ENCODE data around the gene AGL. TPM values are rescaled to one million over a fixed set of nuclear protein-coding genes. Genes with fewer than 3 reads are reported as not detected.
"Not testable (repeated sequence)": the region's sequence is repeated elsewhere in the genome, so short reads cannot be mapped to it uniquely, and the experiment has no call there.

Gene AGL
- polyA plus RNA-seq, 3 donors from 2014 or later, result 5.0 to 10.8 (median 6.1) TPM

DNA sequence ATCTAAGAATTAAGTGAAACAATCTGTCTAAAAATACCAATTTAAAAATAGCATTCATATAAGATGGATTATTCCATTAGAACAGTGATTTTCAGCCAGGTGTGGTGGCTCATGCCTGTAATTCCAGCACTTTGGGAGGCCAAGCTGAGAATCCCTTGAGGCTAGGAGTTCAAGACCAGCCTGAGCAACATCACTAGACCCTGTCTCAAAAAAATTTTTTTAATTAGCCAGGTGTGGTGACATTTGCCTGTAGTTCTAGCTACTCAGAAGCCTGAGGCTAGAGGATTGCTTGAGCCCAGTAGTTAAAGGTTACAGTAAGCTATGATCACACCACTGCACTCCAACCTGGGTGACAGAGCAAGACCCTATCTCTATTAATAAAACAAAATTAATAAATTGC, 84.6 kb downstream of the AGL start:
- Mint-ChIP-seq H3K4me1 (no peaks in the 10 kb centered on the region), H3K9me3 (no peaks in the 10 kb centered on the region), H3K36me3 (peaks cover 0 to 7% (median 0%) of the 10 kb centered on the region in 3 donors), H3K27me3 (ENCODE audit: low read depth in 3 of 3) (peaks cover 0 to 5% (median 2%) of the 10 kb centered on the region in 3 donors), H3K27ac (no peak overlapping the region), H3K4me3 (no peak overlapping the region)
- no peak for DNase-seq

- peaks cover 0 to 5% (median 2%) of the 10 kb centered on the region in 3 donors for H3K27me3 Mint-ChIP-seq (ENCODE audit: low read depth in 3 of 3)
- H3K4me3 Mint-ChIP-seq, result no peak overlapping the region
- no peaks in the 10 kb centered on the region for H3K9me3 Mint-ChIP-seq
- DNase-seq, result no peak
- H3K27ac Mint-ChIP-seq, result no peak overlapping the region
- H3K4me1 Mint-ChIP-seq, result no peaks in the 10 kb centered on the region
- peaks cover 0 to 10% (median 0%) of the 10 kb centered on the region in 3 donors for H3K36me3 Mint-ChIP-seq
These were observed 85.4 kb downstream of the AGL start for GRCh38 chr1:99935534-99935933.

GRCh38 chr1:99936071-99936470, 85.9 kb downstream of the AGL start:
- H3K27ac Mint-ChIP-seq, result no peak overlapping the region
- no peaks in the 10 kb centered on the region for H3K4me1 Mint-ChIP-seq
- H3K36me3 Mint-ChIP-seq, result peaks cover 0 to 10% (median 0%) of the 10 kb centered on the region in 3 donors
- no peaks in the 10 kb centered on the region for H3K9me3 Mint-ChIP-seq
- peaks cover 0 to 5% (median 2%) of the 10 kb centered on the region in 3 donors for H3K27me3 Mint-ChIP-seq (ENCODE audit: low read depth in 3 of 3)
- DNase-seq, result no peak
- no peak overlapping the region for H3K4me3 Mint-ChIP-seq

DNA sequence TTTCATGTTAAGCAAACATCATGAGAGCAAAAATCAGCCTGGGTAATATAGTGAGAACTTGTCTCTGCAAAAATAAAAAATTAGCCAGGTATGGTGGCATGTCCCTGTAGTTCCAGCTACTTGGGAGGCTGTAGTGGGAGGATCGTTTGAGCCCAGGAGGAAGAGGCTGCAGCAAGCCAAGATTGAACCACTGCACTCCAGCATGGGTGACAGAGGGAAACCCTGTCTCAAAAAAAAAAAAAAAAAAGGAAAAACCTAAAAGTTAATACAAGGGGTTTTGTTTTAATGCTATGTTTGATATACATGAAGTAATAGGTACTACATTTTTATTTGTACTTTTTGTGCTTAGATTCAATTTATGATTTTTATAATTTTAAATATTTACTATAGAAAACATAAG, 92.6 kb downstream of the AGL start:
- Mint-ChIP-seq H3K9me3 (no peaks in the 10 kb centered on the region), H3K36me3 (peaks cover 0 to 4% (median 0%) of the 10 kb centered on the region in 3 donors), H3K4me3 (no peak overlapping the region), H3K27me3 (ENCODE audit: low read depth in 3 of 3) (peaks cover 0 to 5% (median 0%) of the 10 kb centered on the region in 3 donors), H3K4me1 (no peaks in the 10 kb centered on the region), H3K27ac (no peak overlapping the region)
- DNase-seq, result no peak

- no peaks in the 10 kb centered on the region for H3K4me1 Mint-ChIP-seq
- H3K27ac Mint-ChIP-seq, result no peak overlapping the region
- peaks cover 0 to 4% (median 0%) of the 10 kb centered on the region in 3 donors for H3K36me3 Mint-ChIP-seq
- DNase-seq, result no peak
- H3K4me3 Mint-ChIP-seq, result no peak overlapping the region
- no peaks in the 10 kb centered on the region for H3K9me3 Mint-ChIP-seq
- peaks cover 0 to 5% (median 0%) of the 10 kb centered on the region in 3 donors for H3K27me3 Mint-ChIP-seq (ENCODE audit: low read depth in 3 of 3)
These were observed 93.1 kb downstream of the AGL start for GRCh38 chr1:99943223-99943794.

DNA sequence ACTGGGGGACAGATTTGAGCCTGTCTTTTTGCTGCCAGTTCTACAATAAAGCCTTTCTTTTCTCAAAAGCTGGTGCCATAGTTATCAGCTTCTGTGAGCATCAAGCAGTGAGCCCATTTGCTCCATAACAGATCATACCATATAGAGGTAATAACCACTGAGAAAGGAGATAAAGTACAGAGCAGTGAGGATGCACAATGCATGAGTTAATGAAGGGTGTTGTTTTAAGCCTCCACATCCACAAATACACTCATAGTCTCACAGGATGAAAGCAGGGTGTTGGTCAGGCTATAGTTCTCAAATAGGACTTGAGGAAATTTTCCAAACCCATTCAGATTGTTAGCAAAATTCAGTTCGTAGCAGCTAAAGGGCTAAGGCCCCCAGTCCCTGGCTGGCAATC, 94.0 kb downstream of the AGL start:
- Mint-ChIP-seq H3K27ac (no peak overlapping the region), H3K9me3 (no peaks in the 10 kb centered on the region), H3K4me3 (no peak overlapping the region), H3K4me1 (no peaks in the 10 kb centered on the region), H3K36me3 (peaks cover 0 to 4% (median 0%) of the 10 kb centered on the region in 3 donors), H3K27me3 (ENCODE audit: low read depth in 3 of 3) (peaks cover 0 to 5% (median 0%) of the 10 kb centered on the region in 3 donors)
- no peak for DNase-seq

DNA sequence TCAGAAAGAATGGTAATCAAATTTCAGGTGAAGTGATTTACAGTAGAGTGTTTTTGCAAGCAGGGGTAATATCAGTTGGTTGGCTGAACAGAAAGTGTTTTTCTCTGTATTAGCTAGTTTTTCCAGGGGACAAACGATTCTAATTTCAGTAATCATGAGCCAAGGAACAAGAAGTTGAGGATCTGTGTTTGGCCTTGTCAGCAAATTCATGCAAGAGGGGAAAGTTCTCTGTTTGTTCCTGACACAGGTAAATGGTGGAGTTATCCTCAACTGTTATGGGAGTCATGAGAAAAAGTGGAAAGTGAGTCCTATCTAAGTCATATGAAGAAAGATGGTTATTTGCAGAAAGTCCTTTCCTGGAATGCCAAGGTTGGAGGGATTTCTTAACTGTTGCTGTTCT, 95.0 kb downstream of the AGL start:
- Mint-ChIP-seq H3K36me3 (no peaks in the 10 kb centered on the region), H3K27me3 (ENCODE audit: low read depth in 3 of 3) (peaks cover 0 to 5% (median 0%) of the 10 kb centered on the region in 3 donors), H3K4me3 (no peak overlapping the region), H3K4me1 (no peaks in the 10 kb centered on the region), H3K27ac (no peak overlapping the region), H3K9me3 (no peaks in the 10 kb centered on the region)
- DNase-seq, result no peak

- Mint-ChIP-seq H3K27me3 (ENCODE audit: low read depth in 3 of 3) (peaks cover 0 to 2% (median 0%) of the 10 kb centered on the region in 3 donors), H3K9me3 (no peaks in the 10 kb centered on the region), H3K4me1 (no peaks in the 10 kb centered on the region), H3K4me3 (no peak overlapping the region), H3K27ac (no peak overlapping the region), H3K36me3 (no peaks in the 10 kb centered on the region)
- DNase-seq, result no peak
These were observed 100.3 kb downstream of the AGL start for GRCh38 chr1:99950486-99950885.

- no peak for DNase-seq
- H3K4me3 Mint-ChIP-seq, result no peak overlapping the region
- H3K27me3 Mint-ChIP-seq (ENCODE audit: low read depth in 3 of 3), result peaks cover 0 to 5% (median 2%) of the 10 kb centered on the region in 3 donors
- no peak overlapping the region for H3K27ac Mint-ChIP-seq
- H3K4me1 Mint-ChIP-seq, result no peaks in the 10 kb centered on the region
- H3K9me3 Mint-ChIP-seq, result no peaks in the 10 kb centered on the region
- H3K36me3 Mint-ChIP-seq, result no peaks in the 10 kb centered on the region
These were observed 102.4 kb downstream of the AGL start for GRCh38 chr1:99952522-99952921.

- H3K4me1 Mint-ChIP-seq, result no peaks in the 10 kb centered on the region
- no peaks in the 10 kb centered on the region for H3K36me3 Mint-ChIP-seq
- no peaks in the 10 kb centered on the region for H3K9me3 Mint-ChIP-seq
- H3K27me3 Mint-ChIP-seq (ENCODE audit: low read depth in 3 of 3), result peaks cover 2 to 5% (median 5%) of the 10 kb centered on the region in 3 donors
- no peak for DNase-seq
- no peak overlapping the region for H3K27ac Mint-ChIP-seq
- H3K4me3 Mint-ChIP-seq, result no peak overlapping the region
These were observed 105.2 kb downstream of the AGL start for GRCh38 chr1:99955375-99955774.

GRCh38 chr1:99956755-99957154, 106.6 kb downstream of the AGL start:
- no peak overlapping the region for H3K27ac Mint-ChIP-seq
- no peak for DNase-seq
- H3K4me1 Mint-ChIP-seq, result no peaks in the 10 kb centered on the region
- H3K4me3 Mint-ChIP-seq, result no peak overlapping the region
- H3K9me3 Mint-ChIP-seq, result no peaks in the 10 kb centered on the region
- H3K27me3 Mint-ChIP-seq (ENCODE audit: low read depth in 3 of 3), result peaks cover 2 to 5% (median 5%) of the 10 kb centered on the region in 3 donors
- no peaks in the 10 kb centered on the region for H3K36me3 Mint-ChIP-seq

- H3K4me3 Mint-ChIP-seq, result no peak overlapping the region
These were observed 107.7 kb downstream of the AGL start for GRCh38 chr1:99957818-99958217.

DNA sequence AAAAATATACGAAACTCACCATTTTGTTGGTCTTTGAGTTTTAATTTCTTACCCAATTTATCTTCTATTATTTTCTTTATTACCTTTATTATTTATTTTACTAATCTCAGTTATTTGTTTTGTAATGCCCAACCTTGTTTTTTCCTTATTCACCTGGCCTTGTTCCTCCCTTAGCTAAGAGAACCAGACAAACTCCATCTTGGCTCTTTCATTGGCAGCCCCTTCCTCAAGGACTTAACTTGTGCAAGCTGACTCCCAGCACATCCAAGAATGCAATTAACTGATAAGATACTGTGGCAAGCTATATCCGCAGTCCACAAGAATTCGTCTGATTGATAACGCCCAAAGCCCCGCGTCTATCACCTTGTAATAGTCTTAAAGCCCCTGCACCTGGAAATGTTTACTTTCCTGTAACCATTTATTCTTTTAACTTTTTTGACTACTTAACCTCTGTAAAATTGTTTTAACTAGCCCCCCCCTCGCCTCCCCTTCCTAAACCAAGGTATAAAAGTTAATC, 109.1 kb downstream of the AGL start:
- H3K4me1 Mint-ChIP-seq; H3K36me3 Mint-ChIP-seq; H3K27me3 Mint-ChIP-seq (ENCODE audit: low read depth in 3 of 3); H3K4me3 Mint-ChIP-seq; H3K9me3 Mint-ChIP-seq; H3K27ac Mint-ChIP-seq; DNase-seq: not testable (repeated sequence)

More at GRCh38 chr1:99957818-99958217, 107.7 kb downstream of the AGL start:
- Mint-ChIP-seq H3K27ac (no peak overlapping the region), H3K9me3 (no peaks in the 10 kb centered on the region), H3K4me1 (no peaks in the 10 kb centered on the region), H3K27me3 (ENCODE audit: low read depth in 3 of 3) (peaks cover 2 to 5% (median 4%) of the 10 kb centered on the region in 3 donors), H3K36me3 (no peaks in the 10 kb centered on the region)
- DNase-seq, result no peak

GRCh38 chr1:99960260-99960659, 110.1 kb downstream of the AGL start:
- not testable (repeated sequence) for H3K27me3 Mint-ChIP-seq (ENCODE audit: low read depth in 3 of 3); H3K9me3 Mint-ChIP-seq; DNase-seq; H3K4me1 Mint-ChIP-seq; H3K36me3 Mint-ChIP-seq; H3K27ac Mint-ChIP-seq; H3K4me3 Mint-ChIP-seq
